ENCODE results near the gene MYO1H.

The MYO1H gene

DNA sequence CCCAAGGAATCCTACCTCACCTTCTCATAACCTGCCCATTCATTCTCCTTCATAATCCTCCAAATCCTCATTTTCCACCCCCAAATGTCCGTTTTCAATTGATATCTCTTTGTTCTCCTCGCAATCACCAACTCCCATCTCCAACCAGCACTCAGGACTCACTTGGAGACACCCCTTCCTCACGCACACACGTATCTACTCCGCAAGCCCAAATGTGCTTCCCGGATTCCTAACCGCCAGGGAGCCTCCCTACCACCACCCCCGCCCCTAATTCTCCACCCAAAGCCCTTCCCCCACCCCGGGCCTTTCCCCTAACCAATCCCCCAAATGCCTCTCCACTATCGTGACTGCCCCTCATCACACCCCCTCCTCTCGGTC, 129.1 kb downstream of the MYO1H start:
- no peak for DNase-seq

- peak; percentile 94 for DNase-seq
Observed at GRCh38 chr12:109477185-109477962, 129.7 kb downstream of the MYO1H start, which contains the start of the genes KCTD10 and UBE3B. KCTD10 (minus strand) TSS chr12:109477300; CDS start chr12:109477262, 38 bp downstream. UBE3B (plus strand) TSS chr12:109477634; CDS start chr12:109483552, 5,918 bp downstream.

DNA sequence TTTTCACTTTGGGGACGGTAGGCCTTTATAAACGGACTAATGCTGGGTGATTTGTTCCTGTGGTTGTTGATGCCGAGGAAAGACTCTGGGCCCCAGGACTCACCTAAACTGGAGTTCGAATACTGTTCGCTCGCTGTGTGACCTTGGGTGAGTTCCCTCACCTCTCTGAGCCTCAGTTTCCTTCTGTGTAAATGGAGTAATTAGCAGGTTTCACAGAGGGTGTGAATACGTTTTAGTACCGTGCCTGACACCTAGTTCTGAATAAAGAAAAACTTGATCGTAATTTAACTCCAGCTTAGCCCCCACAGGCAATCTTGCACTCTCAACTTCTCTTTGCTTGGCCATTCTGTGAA, 130.2 kb downstream of the MYO1H start:
- DNase-seq, result no peak

- DNase-seq, result no peak
Observed at GRCh38 chr12:109479761-109480160, 132.1 kb downstream of the MYO1H start.

DNA sequence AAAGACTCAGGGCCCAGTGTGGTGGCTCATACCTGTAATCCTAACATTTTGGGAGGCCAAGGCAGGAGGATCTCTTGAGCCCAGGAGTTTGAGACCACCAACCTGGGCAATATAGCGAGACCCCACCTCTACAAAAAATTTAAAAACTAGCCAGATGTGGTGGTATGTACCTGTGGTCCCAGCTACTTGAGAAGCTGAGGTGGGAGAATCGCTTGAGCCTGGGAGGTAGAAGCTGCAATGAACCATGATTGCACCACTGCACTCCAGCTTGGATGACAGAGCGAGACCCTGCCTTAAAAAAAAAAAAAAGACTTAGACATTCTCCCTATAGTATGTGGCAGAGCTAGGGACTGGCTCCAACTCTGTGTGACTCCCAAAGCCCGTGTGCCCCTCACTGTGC, 132.7 kb downstream of the MYO1H start:
- DNase-seq, result no peak

- no peak for DNase-seq
Observed at GRCh38 chr12:109481863-109482262, 134.2 kb downstream of the MYO1H start.

DNA sequence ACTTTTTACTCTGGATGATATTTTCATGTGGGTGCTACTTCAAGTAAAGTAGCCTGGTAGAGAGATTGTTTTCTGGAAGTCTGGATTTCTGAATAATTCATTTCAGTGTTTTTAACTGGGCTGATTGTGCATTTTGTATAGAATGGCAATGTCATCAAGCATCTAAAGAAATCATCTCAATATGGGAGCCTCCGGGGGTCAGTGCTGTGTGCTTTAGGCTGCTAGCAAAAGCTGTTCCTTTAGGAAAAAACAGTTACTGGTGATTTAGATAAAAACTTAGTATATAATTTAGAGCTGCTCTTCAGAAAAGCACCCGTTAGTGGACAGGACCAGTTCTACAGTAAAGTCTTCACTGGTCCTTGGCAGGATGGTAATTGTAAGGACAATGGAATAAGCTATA, 134.8 kb downstream of the MYO1H start:
- no peak for DNase-seq

GRCh38 chr12:109482894-109483293, 135.2 kb downstream of the MYO1H start:
- no peak for DNase-seq

DNA sequence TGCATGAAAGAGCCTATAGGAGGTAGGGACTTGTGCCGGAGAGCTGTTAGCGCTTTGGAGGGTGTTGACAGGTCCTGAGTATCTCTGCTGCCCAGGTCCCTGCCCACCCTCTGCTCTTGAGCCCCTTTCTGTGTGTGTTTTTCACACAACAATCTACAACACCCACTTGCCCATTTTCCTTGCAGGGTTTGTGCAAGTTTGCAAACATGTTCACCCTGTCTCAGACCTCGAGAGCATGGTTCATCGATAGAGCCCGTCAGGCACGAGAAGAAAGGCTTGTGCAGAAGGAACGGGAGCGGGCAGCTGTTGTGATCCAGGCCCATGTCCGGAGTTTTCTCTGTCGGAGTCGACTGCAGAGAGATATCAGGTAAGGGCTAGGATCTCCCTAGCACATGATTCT, 135.6 kb downstream of the MYO1H start:
- DNase-seq, result no peak

GRCh38 chr12:109485201-109485600, 137.5 kb downstream of the MYO1H start:
- no peak for DNase-seq

GRCh38 chr12:109487181-109488050, 139.7 kb downstream of the MYO1H start:
- DNase-seq, result no peak

DNA sequence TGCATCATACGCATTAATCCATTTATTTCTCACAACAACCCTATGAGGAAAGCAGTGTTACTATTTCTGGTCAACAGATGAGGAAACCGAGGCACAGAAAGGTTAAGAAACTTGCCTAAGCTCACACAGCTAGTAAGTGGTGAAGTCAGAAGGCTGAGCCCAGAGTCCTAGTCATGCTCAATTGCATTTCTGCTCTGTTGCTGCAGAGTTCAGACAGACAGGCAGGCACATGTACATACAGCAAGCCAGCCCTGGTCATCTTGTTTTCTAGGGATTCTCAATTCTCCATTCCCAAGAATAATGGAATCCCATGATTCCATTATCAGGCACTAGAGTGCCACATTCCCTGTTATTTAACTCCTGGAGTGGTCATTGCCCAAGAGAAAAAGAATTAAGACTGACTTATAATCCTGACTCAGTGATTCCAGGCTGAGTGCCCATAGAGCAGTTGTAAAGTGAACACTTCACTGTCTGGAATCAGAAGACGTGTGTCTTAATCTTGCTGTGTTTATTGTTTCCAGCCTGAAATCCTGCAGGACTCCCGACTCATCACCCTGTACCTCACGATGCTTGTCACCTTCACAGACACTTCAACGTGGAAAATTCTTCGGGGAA, 140.5 kb downstream of the MYO1H start:
- DNase-seq, result no peak

GRCh38 chr12:109489016-109489954, 141.6 kb downstream of the MYO1H start:
- DNase-seq, result no peak

- no peak for DNase-seq
Observed at GRCh38 chr12:109489955-109490565, 142.4 kb downstream of the MYO1H start.

GRCh38 chr12:109491671-109492070, 144.0 kb downstream of the MYO1H start:
- no peak for DNase-seq

- DNase-seq, result no peak
Observed at GRCh38 chr12:109492371-109492770, 144.7 kb downstream of the MYO1H start.

GRCh38 chr12:109493090-109493489, 145.4 kb downstream of the MYO1H start:
- no peak for DNase-seq

DNA sequence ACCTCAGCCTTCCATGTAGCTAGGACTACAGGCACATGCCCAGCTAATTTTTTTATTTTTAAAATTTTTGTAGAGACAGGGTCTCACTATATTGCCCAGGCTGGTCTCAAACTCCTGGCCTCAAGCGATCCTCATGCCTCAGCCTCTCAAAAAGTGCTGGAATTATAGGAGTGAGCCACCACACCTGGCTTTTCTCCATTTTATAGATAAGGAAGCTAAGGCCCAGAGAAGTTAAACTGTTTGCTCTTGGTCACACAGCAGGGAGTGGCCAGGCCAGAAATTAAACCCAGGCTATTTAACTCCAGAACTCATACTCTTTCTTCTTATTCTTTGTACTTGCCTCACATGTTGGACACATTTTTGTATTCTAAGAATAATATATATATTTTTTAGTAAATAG, 146.2 kb downstream of the MYO1H start:
- DNase-seq, result no peak

DNA sequence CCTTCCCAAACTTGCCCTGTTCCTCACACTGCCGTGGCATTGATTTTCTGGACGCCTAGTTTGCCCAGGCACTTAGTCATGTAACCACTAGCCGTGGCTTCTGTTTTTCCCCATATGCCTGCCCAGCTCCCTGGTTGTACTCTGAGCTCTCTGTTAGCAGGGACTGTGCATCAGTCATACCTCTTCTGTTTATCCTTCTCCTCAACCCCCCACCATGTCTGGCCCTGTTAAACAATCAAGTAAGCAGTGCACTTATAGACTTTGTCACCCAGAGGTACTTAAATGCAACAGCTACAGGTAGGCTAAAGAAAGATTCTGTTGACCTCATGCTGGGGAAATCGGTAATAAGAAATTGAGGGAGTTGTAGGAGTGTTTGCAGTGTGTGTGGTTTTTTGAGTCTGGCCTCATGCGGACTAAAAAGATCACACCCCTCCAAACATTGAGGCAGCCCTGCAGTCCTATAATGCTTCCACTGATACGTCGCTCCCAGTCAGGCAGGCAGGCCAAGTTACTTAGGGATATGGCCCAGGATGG, 146.7 kb downstream of the MYO1H start:
- no peak for DNase-seq

- no peak for DNase-seq
Observed at GRCh38 chr12:109495012-109495411, 147.3 kb downstream of the MYO1H start.

DNA sequence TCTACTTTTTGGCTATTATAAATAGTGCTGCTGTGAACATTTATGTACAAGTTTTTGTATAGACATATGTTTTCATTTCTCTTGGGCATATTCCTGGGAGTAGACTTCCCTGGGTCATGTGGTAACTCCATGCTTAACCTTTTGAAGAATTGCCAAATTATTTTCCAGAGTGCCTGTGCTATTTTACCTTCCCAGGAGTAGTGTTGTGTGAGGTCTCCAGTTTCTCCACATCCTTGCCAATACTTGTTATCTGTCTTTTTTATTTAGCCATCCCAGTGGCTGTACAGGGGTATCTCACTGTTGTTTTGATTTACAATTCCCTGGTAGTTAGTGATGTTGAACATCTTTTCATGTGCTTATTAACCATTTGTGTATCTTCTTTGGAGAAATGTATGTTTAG, 148.6 kb downstream of the MYO1H start:
- DNase-seq, result no peak

- no peak for DNase-seq
Observed at GRCh38 chr12:109497675-109498074, 150.0 kb downstream of the MYO1H start.

Measured in NCI-H2227 treated with DMSO at 0.1 percent for 48 hours (cell line).